Measurements from ENCODE around the gene HHAT.

- no peak for TF ChIP-seq EZH2 (IDR thresholded peaks at IDR 0.05; ENCODE audit: borderline replicate concordance, low read depth, low read length, severe bottlenecking)
- TF ChIP-seq, protein P1, sequence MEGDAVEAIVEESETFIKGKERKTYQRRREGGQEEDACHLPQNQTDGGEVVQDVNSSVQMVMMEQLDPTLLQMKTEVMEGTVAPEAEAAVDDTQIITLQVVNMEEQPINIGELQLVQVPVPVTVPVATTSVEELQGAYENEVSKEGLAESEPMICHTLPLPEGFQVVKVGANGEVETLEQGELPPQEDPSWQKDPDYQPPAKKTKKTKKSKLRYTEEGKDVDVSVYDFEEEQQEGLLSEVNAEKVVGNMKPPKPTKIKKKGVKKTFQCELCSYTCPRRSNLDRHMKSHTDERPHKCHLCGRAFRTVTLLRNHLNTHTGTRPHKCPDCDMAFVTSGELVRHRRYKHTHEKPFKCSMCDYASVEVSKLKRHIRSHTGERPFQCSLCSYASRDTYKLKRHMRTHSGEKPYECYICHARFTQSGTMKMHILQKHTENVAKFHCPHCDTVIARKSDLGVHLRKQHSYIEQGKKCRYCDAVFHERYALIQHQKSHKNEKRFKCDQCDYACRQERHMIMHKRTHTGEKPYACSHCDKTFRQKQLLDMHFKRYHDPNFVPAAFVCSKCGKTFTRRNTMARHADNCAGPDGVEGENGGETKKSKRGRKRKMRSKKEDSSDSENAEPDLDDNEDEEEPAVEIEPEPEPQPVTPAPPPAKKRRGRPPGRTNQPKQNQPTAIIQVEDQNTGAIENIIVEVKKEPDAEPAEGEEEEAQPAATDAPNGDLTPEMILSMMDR (IDR thresholded peaks at IDR 0.05; ENCODE audit: borderline replicate concordance, extremely low read depth, low read length, poor library complexity, severe bottlenecking): no peak
Measured at GRCh38 chr1:210489491-210489890, 160.8 kb downstream of the HHAT start.
